Measurements from ENCODE around the gene KREMEN2.

The KREMEN2 gene

GRCh38 chr16:2964475-2965336, 631 bp downstream of the KREMEN2 start:
- DNase-seq (ENCODE audit: low read depth), result peak; percentile 44

- no peak for DNase-seq (ENCODE audit: low read depth)
Observed at GRCh38 chr16:2966043-2966807, 2.1 kb downstream of the KREMEN2 start.

GRCh38 chr16:2966808-2967191, 2.7 kb downstream of the KREMEN2 start:
- no peak for DNase-seq (ENCODE audit: low read depth)

GRCh38 chr16:2967211-2967631, 3.1 kb downstream of the KREMEN2 start:
- no peak for DNase-seq (ENCODE audit: low read depth)

GRCh38 chr16:2967721-2968161, 3.7 kb downstream of the KREMEN2 start:
- DNase-seq (ENCODE audit: low read depth), result no peak

GRCh38 chr16:2968368-2968737, 4.3 kb downstream of the KREMEN2 start:
- DNase-seq (ENCODE audit: low read depth), result no peak

GRCh38 chr16:2968738-2969544, 4.9 kb downstream of the KREMEN2 start, which contains the start of gene PAQR4:
Gene PAQR4, plus strand, starts transcription at chr16:2969348. Its CDS starts 327 bp downstream, at chr16:2969675.
- peak; percentile 74 for DNase-seq (ENCODE audit: low read depth)

GRCh38 chr16:2969545-2970521, 5.8 kb downstream of the KREMEN2 start:
- DNase-seq (ENCODE audit: low read depth), result peak; percentile 69

GRCh38 chr16:2970563-2970962, 6.5 kb downstream of the KREMEN2 start:
- DNase-seq (ENCODE audit: low read depth), result no peak

- DNase-seq (ENCODE audit: low read depth), result no peak
Observed at GRCh38 chr16:2971134-2971984, 7.3 kb downstream of the KREMEN2 start.

- DNase-seq (ENCODE audit: low read depth), result no peak
Observed at GRCh38 chr16:2971985-2972784, 8.1 kb downstream of the KREMEN2 start.

GRCh38 chr16:2973093-2973492, 9.0 kb downstream of the KREMEN2 start:
- DNase-seq (ENCODE audit: low read depth), result no peak

GRCh38 chr16:2973605-2974318, 9.7 kb downstream of the KREMEN2 start:
- DNase-seq (ENCODE audit: low read depth), result no peak

- no peak for DNase-seq (ENCODE audit: low read depth)
Observed at GRCh38 chr16:2974319-2975056, 10.4 kb downstream of the KREMEN2 start.

GRCh38 chr16:2975161-2975795, 11.2 kb downstream of the KREMEN2 start:
- DNase-seq (ENCODE audit: low read depth), result no peak

GRCh38 chr16:2976201-2976600, 12.1 kb downstream of the KREMEN2 start:
- DNase-seq (ENCODE audit: low read depth), result no peak

GRCh38 chr16:2976673-2977072, 12.6 kb downstream of the KREMEN2 start:
- DNase-seq (ENCODE audit: low read depth), result no peak
